AML-193 (cell line): ENCODE results near the gene TMEM132D.

Source experiments
- DNase-seq, 2 experiments: peaks; one replicate each; lab custom pipeline; 2025; lab: John Stamatoyannopoulos, UW

TMEM132D gene

GRCh38 chr12:129873111-129873832, 30.6 kb downstream of the TMEM132D start:
- DNase-seq: no peak

GRCh38 chr12:129871991-129872972, 31.5 kb downstream of the TMEM132D start:
- DNase-seq: no peak

GRCh38 chr12:129870796-129871195, 33.0 kb downstream of the TMEM132D start:
- DNase-seq: no peak

GRCh38 chr12:129870136-129870535, 33.7 kb downstream of the TMEM132D start:
- no peak for DNase-seq

- DNase-seq: no peak
Observed at GRCh38 chr12:129868575-129868974, 35.2 kb downstream of the TMEM132D start.

- DNase-seq: no peak
Observed at GRCh38 chr12:129863938-129864337, 39.9 kb downstream of the TMEM132D start.

- no peak for DNase-seq
Observed at GRCh38 chr12:129862561-129863175, 41.2 kb downstream of the TMEM132D start.

- no peak for DNase-seq
Observed at GRCh38 chr12:129861951-129862350, 41.9 kb downstream of the TMEM132D start.

GRCh38 chr12:129854591-129854990, 49.2 kb downstream of the TMEM132D start:
- no peak for DNase-seq

GRCh38 chr12:129851296-129851695, 52.5 kb downstream of the TMEM132D start:
- no peak for DNase-seq

- no peak for DNase-seq
Observed at GRCh38 chr12:129848876-129849275, 54.9 kb downstream of the TMEM132D start.

- DNase-seq: no peak
Observed at GRCh38 chr12:129847063-129847462, 56.8 kb downstream of the TMEM132D start.

- no peak for DNase-seq
Observed at GRCh38 chr12:129844662-129845220, 59.1 kb downstream of the TMEM132D start.

GRCh38 chr12:129841251-129841650, 62.6 kb downstream of the TMEM132D start:
- DNase-seq: no peak

- no peak for DNase-seq
Observed at GRCh38 chr12:129840145-129840884, 63.5 kb downstream of the TMEM132D start.

- DNase-seq: no peak
Observed at GRCh38 chr12:129839679-129840078, 64.1 kb downstream of the TMEM132D start.

- DNase-seq: no peak
Observed at GRCh38 chr12:129831294-129831693, 72.5 kb downstream of the TMEM132D start.

- no peak for DNase-seq
Observed at GRCh38 chr12:129830796-129831195, 73.0 kb downstream of the TMEM132D start.

- DNase-seq: no peak
Observed at GRCh38 chr12:129827866-129828384, 75.9 kb downstream of the TMEM132D start.

GRCh38 chr12:129827102-129827865, 76.5 kb downstream of the TMEM132D start:
- DNase-seq: no peak
